Activated T-helper 2 cell treated with anti-CD3 and anti-CD28 coated beads, Interferon-gamma antibody, Interleukin-2, Interleukin-4, amounts not matched to agents 10 μg/mL and 5 μg/mL and 100 μg/mL, durations not matched to agents 14 hours and 24 hours and 36 hours (primary cell): ENCODE results near the gene GSX2. TPM values are rescaled to one million over a fixed set of nuclear protein-coding genes. Genes with fewer than 3 reads are reported as not detected.

Source experiments
- DNase-seq: peaks from one replicate; pipeline ENCODE4 v3.0.0; 2021; ENCODE audit warnings: low spot score
- H3K27ac Mint-ChIP-seq: one replicate; pipeline ENCODE4 v1.8.0; 2021; ENCODE audit warnings: mixed read lengths
- H3K27me3 Mint-ChIP-seq: one replicate; pipeline ENCODE4 v1.8.0; 2021; ENCODE audit warnings: low read depth, mixed read lengths
- H3K36me3 Mint-ChIP-seq: one replicate; pipeline ENCODE4 v1.8.0; 2021; ENCODE audit warnings: low read depth, mixed read lengths
- H3K4me1 Mint-ChIP-seq: one replicate; pipeline ENCODE4 v1.8.0; 2021; ENCODE audit warnings: low read depth, mixed read lengths
- H3K4me3 Mint-ChIP-seq: one replicate; pipeline ENCODE4 v1.8.0; 2021; ENCODE audit warnings: low read depth, mild to moderate bottlenecking, moderate library complexity, mixed read lengths
- H3K9me3 Mint-ChIP-seq: one replicate; pipeline ENCODE4 v1.8.0; 2021; ENCODE audit warnings: mixed read lengths
- intact Hi-C: fragments of 100-400 bp; cut with micrococcal nuclease; formaldehyde crosslinking; loops from one replicate; pipeline ENCODE4 v1.15.1; 2023
- total RNA-seq: library from RNA; stranded (reverse); gene quantifications from 2 replicates; pipeline ENCODE4 v1.2.3, GENCODE V29; 2022

The GSX2 gene
- total RNA-seq, 1 donor from 2014 or later: not detected

- H3K27me3 Mint-ChIP-seq: peaks cover 71% of the 10 kb centered on the region
- H3K36me3 Mint-ChIP-seq: no peaks in the 10 kb centered on the region
- no peaks in the 10 kb centered on the region for H3K9me3 Mint-ChIP-seq
- no peak overlapping the region for H3K4me3 Mint-ChIP-seq
- H3K4me1 Mint-ChIP-seq: peaks cover 20% of the 10 kb centered on the region
- no peak for DNase-seq
- intact Hi-C loops: loop anchor here (2.0 kb wide), 1 partner anchor 159 kb away; no protein-coding TSS in a partner anchor
- no peak overlapping the region for H3K27ac Mint-ChIP-seq
Measured at GRCh38 chr4:54089875-54090274, 10.1 kb upstream of the GSX2 start.

GRCh38 chr4:54090404-54090803 is 9.6 kb upstream of the GSX2 start:
- H3K27me3 Mint-ChIP-seq: peaks cover 77% of the 10 kb centered on the region
- peaks cover 20% of the 10 kb centered on the region for H3K4me1 Mint-ChIP-seq

GRCh38 chr4:54090804-54091623 is 8.9 kb upstream of the GSX2 start:
- Mint-ChIP-seq H3K4me3 (peak overlapping the region; percentile 15), H3K9me3 (no peaks in the 10 kb centered on the region), H3K27ac (no peak overlapping the region), H3K36me3 (no peaks in the 10 kb centered on the region), H3K4me1 (peaks cover 20% of the 10 kb centered on the region), H3K27me3 (peaks cover 80% of the 10 kb centered on the region)
- intact Hi-C loops: loop anchor here (2.0 kb wide), 1 partner anchor 160 kb away; no protein-coding TSS in a partner anchor
- DNase-seq: no peak

More at GRCh38 chr4:54090404-54090803, 9.6 kb upstream of the GSX2 start:
- no peak for DNase-seq
- Mint-ChIP-seq H3K36me3 (no peaks in the 10 kb centered on the region), H3K9me3 (no peaks in the 10 kb centered on the region), H3K27ac (no peak overlapping the region), H3K4me3 (no peak overlapping the region)
- intact Hi-C loops: loop anchor here (2.0 kb wide), 1 partner anchor 160 kb away; no protein-coding TSS in a partner anchor

- Mint-ChIP-seq H3K4me1 (peaks cover 20% of the 10 kb centered on the region), H3K4me3 (peak overlapping the region; percentile 85)
- intact Hi-C loops: loop anchor here (2.0 kb wide), 2 partner anchors 135 to 161 kb away; no protein-coding TSS in a partner anchor
Measured at GRCh38 chr4:54091637-54092404, 8.1 kb upstream of the GSX2 start.

GRCh38 chr4:54092405-54093323 is 7.3 kb upstream of the GSX2 start:
- no peaks in the 10 kb centered on the region for H3K36me3 Mint-ChIP-seq
- H3K4me1 Mint-ChIP-seq: peaks cover 20% of the 10 kb centered on the region
- no peak overlapping the region for H3K27ac Mint-ChIP-seq
- peak overlapping the region; percentile 85 for H3K4me3 Mint-ChIP-seq
- DNase-seq: no peak
- no peaks in the 10 kb centered on the region for H3K9me3 Mint-ChIP-seq
- peaks cover 84% of the 10 kb centered on the region for H3K27me3 Mint-ChIP-seq
- intact Hi-C loops: loop anchor here (1.0 to 2.0 kb wide), 3 partner anchors 9 to 134 kb away; partner anchors contain the start of gene CHIC2

More at GRCh38 chr4:54091637-54092404, 8.1 kb upstream of the GSX2 start:
- Mint-ChIP-seq H3K27me3 (peaks cover 81% of the 10 kb centered on the region), H3K36me3 (no peaks in the 10 kb centered on the region), H3K9me3 (no peaks in the 10 kb centered on the region), H3K27ac (peak overlapping the region; percentile 32)
- DNase-seq: peak; percentile 58

GRCh38 chr4:54093324-54094240 is 6.4 kb upstream of the GSX2 start:
- intact Hi-C loops: loop anchor here (1.0 to 2.0 kb wide), 3 partner anchors 8 to 133 kb away; partner anchors contain the start of gene CHIC2
- H3K27me3 Mint-ChIP-seq: peaks cover 86% of the 10 kb centered on the region
- H3K4me3 Mint-ChIP-seq: peak overlapping the region; percentile 5
- H3K9me3 Mint-ChIP-seq: no peaks in the 10 kb centered on the region
- no peaks in the 10 kb centered on the region for H3K36me3 Mint-ChIP-seq
- no peak overlapping the region for H3K27ac Mint-ChIP-seq
- peaks cover 23% of the 10 kb centered on the region for H3K4me1 Mint-ChIP-seq
- no peak for DNase-seq

- Mint-ChIP-seq H3K4me3 (no peak overlapping the region), H3K4me1 (peaks cover 30% of the 10 kb centered on the region), H3K27me3 (peaks cover 89% of the 10 kb centered on the region), H3K36me3 (no peaks in the 10 kb centered on the region), H3K27ac (no peak overlapping the region), H3K9me3 (no peaks in the 10 kb centered on the region)
- intact Hi-C loops: no loop called here
- DNase-seq: no peak
Measured at GRCh38 chr4:54094451-54094850, 5.5 kb upstream of the GSX2 start.

- H3K9me3 Mint-ChIP-seq: no peaks in the 10 kb centered on the region
- H3K4me3 Mint-ChIP-seq: no peak overlapping the region
- H3K27me3 Mint-ChIP-seq: peaks cover 91% of the 10 kb centered on the region
- H3K36me3 Mint-ChIP-seq: no peaks in the 10 kb centered on the region
- no peak for DNase-seq
- peaks cover 32% of the 10 kb centered on the region for H3K4me1 Mint-ChIP-seq
- no peak overlapping the region for H3K27ac Mint-ChIP-seq
- intact Hi-C loops: no loop called here
Measured at GRCh38 chr4:54095110-54095825, 4.7 kb upstream of the GSX2 start.

- no peak overlapping the region for H3K4me3 Mint-ChIP-seq
- peaks cover 32% of the 10 kb centered on the region for H3K4me1 Mint-ChIP-seq
- peaks cover 89% of the 10 kb centered on the region for H3K27me3 Mint-ChIP-seq
- no peak for DNase-seq
- no peak overlapping the region for H3K27ac Mint-ChIP-seq
- no peaks in the 10 kb centered on the region for H3K9me3 Mint-ChIP-seq
- intact Hi-C loops: no loop called here
- no peaks in the 10 kb centered on the region for H3K36me3 Mint-ChIP-seq
Measured at GRCh38 chr4:54096295-54096962, 3.5 kb upstream of the GSX2 start.

GRCh38 chr4:54097152-54097551 is 2.8 kb upstream of the GSX2 start:
- H3K4me1 Mint-ChIP-seq: peaks cover 29% of the 10 kb centered on the region
- H3K27me3 Mint-ChIP-seq: peaks cover 90% of the 10 kb centered on the region
- no peak overlapping the region for H3K27ac Mint-ChIP-seq
- intact Hi-C loops: no loop called here
- DNase-seq: no peak
- H3K9me3 Mint-ChIP-seq: no peaks in the 10 kb centered on the region
- no peaks in the 10 kb centered on the region for H3K36me3 Mint-ChIP-seq
- H3K4me3 Mint-ChIP-seq: no peak overlapping the region
